GM03348 (cell line): ENCODE data around the gene CLDN24.
A peak's percentile ranks its signal among the peaks of the same experiment; 100 is the strongest.

Experiments used
- DNase-seq: peaks from one replicate; pipeline ENCODE4 v3.0.0; 2012; ENCODE audit warnings: low spot score

The CLDN24 gene

GRCh38 chr4:183322326-183322725 is at the start of gene CLDN24:
Gene CLDN24 (minus strand): TSS chr4:183322426. CDS start chr4:183322426, 0 bp downstream.
- DNase-seq = no peak

GRCh38 chr4:183370786-183371185 is 48.6 kb upstream of the CLDN24 start:
- DNase-seq = no peak

GRCh38 chr4:183369073-183369472 is 46.8 kb upstream of the CLDN24 start:
- no peak for DNase-seq

GRCh38 chr4:183366206-183366835 is 44.1 kb upstream of the CLDN24 start:
- DNase-seq = no peak

GRCh38 chr4:183364025-183364424 is 41.8 kb upstream of the CLDN24 start:
- DNase-seq = no peak

- DNase-seq = peak; percentile 37
Measured at GRCh38 chr4:183362916-183363542, 40.8 kb upstream of the CLDN24 start.

GRCh38 chr4:183362036-183362435 is 39.8 kb upstream of the CLDN24 start:
- DNase-seq = no peak

- DNase-seq = peak; percentile 70
Measured at GRCh38 chr4:183360161-183360919, 38.1 kb upstream of the CLDN24 start.

- DNase-seq = no peak
Measured at GRCh38 chr4:183358215-183358755, 36.1 kb upstream of the CLDN24 start.

- DNase-seq = no peak
Measured at GRCh38 chr4:183356931-183357675, 34.9 kb upstream of the CLDN24 start.

- DNase-seq = no peak
Measured at GRCh38 chr4:183356173-183356830, 34.1 kb upstream of the CLDN24 start.

GRCh38 chr4:183355405-183355804 is 33.2 kb upstream of the CLDN24 start:
- peak; percentile 55 for DNase-seq

- no peak for DNase-seq
Measured at GRCh38 chr4:183354219-183354618, 32.0 kb upstream of the CLDN24 start.

GRCh38 chr4:183353557-183353956 is 31.3 kb upstream of the CLDN24 start:
- DNase-seq = no peak

- no peak for DNase-seq
Measured at GRCh38 chr4:183352546-183352945, 30.3 kb upstream of the CLDN24 start.

GRCh38 chr4:183350317-183351071 is 28.3 kb upstream of the CLDN24 start:
- peak; percentile 42 for DNase-seq

GRCh38 chr4:183349673-183350072 is 27.4 kb upstream of the CLDN24 start:
- DNase-seq = peak; percentile 80

- peak; percentile 81 for DNase-seq
Measured at GRCh38 chr4:183348706-183349659, 26.8 kb upstream of the CLDN24 start.

GRCh38 chr4:183348136-183348535 is 25.9 kb upstream of the CLDN24 start:
- no peak for DNase-seq

GRCh38 chr4:183347566-183347965 is 25.3 kb upstream of the CLDN24 start:
- DNase-seq = peak; percentile 42
